Prostate gland (tissue), 2 donors: ENCODE data around the gene UTS2B. TPM values are rescaled to one million over a fixed set of nuclear protein-coding genes. Genes with fewer than 3 reads are reported as not detected.

Source experiments
- DNase-seq: peaks from one replicate; pipeline ENCODE4 v3.0.0-alpha.2; 2019; ENCODE audit warnings: low spot score
- H3K27ac ChIP-seq, 2 donors: fragments of 200-600 bp; sonication (generic); 2 replicates each; pipeline ENCODE4 v1.5.1; 2017 to 2019
- H3K27me3 ChIP-seq: fragments of 200-600 bp; sonication (generic); replicated peaks from 2 replicates; pipeline ENCODE4 v1.5.1; 2019; ENCODE audit not compliant: insufficient read depth
- H3K36me3 ChIP-seq, 2 donors: fragments of 200-600 bp; sonication (generic); 1 replicate in 1 of 2; 2 replicates in 1 of 2; pipeline versions ENCODE4 v1.5.1 to v1.8.1; 2017 to 2019
- H3K4me1 ChIP-seq: fragments of 200-600 bp; sonication (generic); replicated peaks from 2 replicates; pipeline ENCODE4 v1.5.1; 2019
- H3K4me3 ChIP-seq, 2 donors: fragments of 200-600 bp; sonication (generic); 2 replicates each; pipeline ENCODE4 v1.5.1; 2017 to 2019
- H3K9me3 ChIP-seq: fragments of 200-600 bp; sonication (generic); 2 replicates; pipeline ENCODE4 v1.5.1; 2017
- CTCF ChIP-seq, 4 experiments: fragments of 200-600 bp in 2 of 4; fragments of 450-650 bp in 2 of 4; sonication (generic) in 2 of 4; IDR thresholded peaks; 1 replicate in 3 of 4; 2 replicates in 1 of 4; pipeline ENCODE4 v1.5.1; 2016 to 2019; ENCODE audit warnings: antibody characterized with exemption in 4 of 4, mild to moderate bottlenecking in 2 of 4, moderate library complexity in 2 of 4
- POLR2A ChIP-seq: fragments of 450-650 bp; IDR thresholded peaks from one replicate; pipeline ENCODE4 v1.6.1; 2016; ENCODE audit warnings: antibody characterized with exemption, mild to moderate bottlenecking
- POLR2AphosphoS5 ChIP-seq: sonication (generic); formaldehyde crosslinking; IDR thresholded peaks from one replicate; pipeline ENCODE4 v1.6.1; 2017; ENCODE audit warnings: antibody characterized with exemption
- WGBS: methylation state at CpG from one replicate; pipeline ENCODE4 v1.1.5; 2018; 5-methylcytosine and 5-hydroxymethylcytosine counted together
- intact Hi-C: fragments of 100-400 bp; cut with DNase I; formaldehyde crosslinking; loops from one replicate; pipeline ENCODE4 v1.14.2; 2022
- total RNA-seq, 2 donors: library from RNA; depleted of rRNA; stranded (reverse); fragments of >200 nt; gene quantifications; one replicate each; pipeline ENCODE4 v1.1.0, GENCODE V29; 2016

Gene UTS2B
- total RNA-seq, 2 donors from 2014 or later, result 0.18 to 4.3 TPM

GRCh38 chr3:191360620-191361019 lies 30.3 kb upstream of the UTS2B start:
- intact Hi-C loops, result no loop called here
- no peak for DNase-seq
- WGBS, result 79% methylated on average over 3 of the region's 3 CpGs

GRCh38 chr3:191358929-191359328 lies 28.6 kb upstream of the UTS2B start:
- Histone ChIP-seq H3K27ac (no peak overlapping the region), H3K9me3 (no peaks in the 10 kb centered on the region), H3K4me1 (no peaks in the 10 kb centered on the region), H3K36me3 (no peaks in the 10 kb centered on the region), H3K27me3 (no peaks in the 10 kb centered on the region), H3K4me3 (no peak overlapping the region)
- WGBS, result 60% methylated on average over 2 of the region's 2 CpGs
- TF ChIP-seq CTCF (IDR thresholded peaks at IDR 0.05), result no peak
- TF ChIP-seq POLR2A, result no peak
- TF ChIP-seq POLR2AphosphoS5, result no peak
- DNase-seq, result no peak
- intact Hi-C loops, result no loop called here

More at GRCh38 chr3:191360620-191361019, 30.3 kb upstream of the UTS2B start:
- TF ChIP-seq POLR2A (no peak), POLR2AphosphoS5 (no peak), CTCF (IDR thresholded peaks at IDR 0.05) (no peak)
- Histone ChIP-seq H3K4me3 (no peak overlapping the region), H3K4me1 (no peaks in the 10 kb centered on the region), H3K27me3 (no peaks in the 10 kb centered on the region), H3K36me3 (no peaks in the 10 kb centered on the region), H3K27ac (no peak overlapping the region), H3K9me3 (no peaks in the 10 kb centered on the region)

- H3K27me3 ChIP-seq, result no peaks in the 10 kb centered on the region
- DNase-seq, result no peak
- TF ChIP-seq POLR2AphosphoS5 (no peak), CTCF (IDR thresholded peaks at IDR 0.05) (no peak), POLR2A (no peak)
- no peaks in the 10 kb centered on the region for H3K4me1 ChIP-seq
- no peaks in the 10 kb centered on the region for H3K36me3 ChIP-seq
- WGBS, result 87% methylated on average over 6 of the region's 6 CpGs
- no peak overlapping the region for H3K27ac ChIP-seq
- H3K9me3 ChIP-seq, result no peaks in the 10 kb centered on the region
- no peak overlapping the region for H3K4me3 ChIP-seq
- intact Hi-C loops, result no loop called here
These were observed 27.6 kb upstream of the UTS2B start for GRCh38 chr3:191357909-191358308.

- no peak for TF ChIP-seq CTCF (IDR thresholded peaks at IDR 0.05)
- TF ChIP-seq POLR2A, result no peak
- no peak for TF ChIP-seq POLR2AphosphoS5
- WGBS, result 63% methylated on average over 5 of the region's 5 CpGs
- Histone ChIP-seq H3K9me3 (no peaks in the 10 kb centered on the region), H3K4me1 (no peaks in the 10 kb centered on the region), H3K4me3 (no peak overlapping the region), H3K27ac (no peak overlapping the region), H3K27me3 (no peaks in the 10 kb centered on the region), H3K36me3 (no peaks in the 10 kb centered on the region)
- intact Hi-C loops, result no loop called here
- no peak for DNase-seq
These were observed 26.5 kb upstream of the UTS2B start for GRCh38 chr3:191356631-191357439.

- Histone ChIP-seq H3K36me3 (no peaks in the 10 kb centered on the region), H3K4me3 (no peak overlapping the region), H3K27ac (no peak overlapping the region), H3K9me3 (no peaks in the 10 kb centered on the region), H3K27me3 (no peaks in the 10 kb centered on the region), H3K4me1 (no peaks in the 10 kb centered on the region)
- intact Hi-C loops, result no loop called here
- no peak for TF ChIP-seq POLR2A
- TF ChIP-seq POLR2AphosphoS5, result no peak
- TF ChIP-seq CTCF (IDR thresholded peaks at IDR 0.05), result no peak
- 87% methylated on average over 4 of the region's 4 CpGs for WGBS
- DNase-seq, result no peak
These were observed 25.1 kb upstream of the UTS2B start for GRCh38 chr3:191355406-191355805.
